ENCODE data around the gene VPS39. TPM values are rescaled to one million over a fixed set of nuclear protein-coding genes. Genes with fewer than 3 reads are reported as not detected.
A peak's percentile ranks its signal among the peaks of the same experiment; 100 is the strongest.

VPS39 gene
- total and polyA plus RNA-seq, 2 of the 13 experiments (the other 11 are each of a cell fraction or from before 2014, with no cell fraction given) = 22.9 to 32.0 TPM

- TF ChIP-seq AFF4 (CRISPR knock-in tag; IDR thresholded peaks at IDR 0.05) (no peak), ETV5 (CRISPR knock-in tag; IDR thresholded peaks at IDR 0.05; ENCODE audit: borderline replicate concordance) (0 out of 2 replicates have a peak, but pooled peaks have one; percentile 10), ZNF326 (CRISPR knock-in tag; IDR thresholded peaks at IDR 0.05; ENCODE audit: borderline replicate concordance) (no peak), ATF7 (IDR thresholded peaks at IDR 0.05) (no peak), ATF7 (CRISPR knock-in tag; IDR thresholded peaks at IDR 0.05) (no peak), ZNF772 (CRISPR knock-in tag; IDR thresholded peaks at IDR 0.05) (no peak), ARID5B (CRISPR knock-in tag; IDR thresholded peaks at IDR 0.05) (no peak), ZNF670 (CRISPR knock-in tag; IDR thresholded peaks at IDR 0.05; ENCODE audit: borderline replicate concordance) (no peak), FOXC1 (CRISPR knock-in tag; IDR thresholded peaks at IDR 0.05; ENCODE audit: borderline replicate concordance) (no peak), ZNF343 (CRISPR knock-in tag; IDR thresholded peaks at IDR 0.05) (no peak), JUN (CRISPR knock-in tag; IDR thresholded peaks at IDR 0.05) (no peak)
These were observed 66.1 kb downstream of the VPS39 start (continued) for GRCh38 chr15:42141795-42142667.

All from HepG2 (cell line).